ENCODE results near the gene UGT1A4. TPM values are rescaled to one million over a fixed set of nuclear protein-coding genes. Genes with fewer than 3 reads are reported as not detected.

UGT1A4 gene
- total RNA-seq, 1 donor from 2014 or later: not detected

- intact Hi-C loops (cut with micrococcal nuclease): no loop called here
- Mint-ChIP-seq H3K4me1 (ENCODE audit: low read depth) (no peaks in the 10 kb centered on the region), H3K36me3 (ENCODE audit: low read depth) (no peaks in the 10 kb centered on the region), H3K4me3 (ENCODE audit: low read depth) (no peak overlapping the region), H3K27ac (no peak overlapping the region), H3K9me3 (no peaks in the 10 kb centered on the region), H3K27me3 (ENCODE audit: low read depth) (peaks cover 14% of the 10 kb centered on the region)
- no peak for DNase-seq (ENCODE audit: low spot score)
Observed at GRCh38 chr2:233816334-233816733, 97.8 kb downstream of the UGT1A4 start.

- DNase-seq (ENCODE audit: low spot score): no peak
- no peak overlapping the region for H3K27ac Mint-ChIP-seq
- intact Hi-C loops (cut with micrococcal nuclease): no loop called here
- no peaks in the 10 kb centered on the region for H3K4me1 Mint-ChIP-seq (ENCODE audit: low read depth)
- H3K9me3 Mint-ChIP-seq: no peaks in the 10 kb centered on the region
- H3K36me3 Mint-ChIP-seq (ENCODE audit: low read depth): no peaks in the 10 kb centered on the region
- peaks cover 14% of the 10 kb centered on the region for H3K27me3 Mint-ChIP-seq (ENCODE audit: low read depth)
- no peak overlapping the region for H3K4me3 Mint-ChIP-seq (ENCODE audit: low read depth)
Observed at GRCh38 chr2:233816771-233817170, 98.2 kb downstream of the UGT1A4 start.

GRCh38 chr2:233817361-233817911, 98.9 kb downstream of the UGT1A4 start:
- H3K27ac Mint-ChIP-seq: no peak overlapping the region

GRCh38 chr2:233817995-233818638, 99.6 kb downstream of the UGT1A4 start:
- H3K4me3 Mint-ChIP-seq (ENCODE audit: low read depth): no peak overlapping the region
- no peaks in the 10 kb centered on the region for H3K4me1 Mint-ChIP-seq (ENCODE audit: low read depth)
- no peaks in the 10 kb centered on the region for H3K36me3 Mint-ChIP-seq (ENCODE audit: low read depth)
- H3K9me3 Mint-ChIP-seq: no peaks in the 10 kb centered on the region
- H3K27me3 Mint-ChIP-seq (ENCODE audit: low read depth): peaks cover 11% of the 10 kb centered on the region
- intact Hi-C loops (cut with micrococcal nuclease): no loop called here
- no peak for DNase-seq (ENCODE audit: low spot score)
- H3K27ac Mint-ChIP-seq: no peak overlapping the region

More at GRCh38 chr2:233817361-233817911, 98.9 kb downstream of the UGT1A4 start:
- H3K4me3 Mint-ChIP-seq (ENCODE audit: low read depth): no peak overlapping the region
- intact Hi-C loops (cut with micrococcal nuclease): no loop called here
- no peak for DNase-seq (ENCODE audit: low spot score)
- no peaks in the 10 kb centered on the region for H3K9me3 Mint-ChIP-seq
- H3K36me3 Mint-ChIP-seq (ENCODE audit: low read depth): no peaks in the 10 kb centered on the region
- H3K4me1 Mint-ChIP-seq (ENCODE audit: low read depth): no peaks in the 10 kb centered on the region
- H3K27me3 Mint-ChIP-seq (ENCODE audit: low read depth): peaks cover 11% of the 10 kb centered on the region

GRCh38 chr2:233818639-233819621, 100.4 kb downstream of the UGT1A4 start:
- peaks cover 8% of the 10 kb centered on the region for H3K27me3 Mint-ChIP-seq (ENCODE audit: low read depth)
- intact Hi-C loops (cut with micrococcal nuclease): no loop called here
- no peaks in the 10 kb centered on the region for H3K36me3 Mint-ChIP-seq (ENCODE audit: low read depth)
- no peak overlapping the region for H3K27ac Mint-ChIP-seq
- no peaks in the 10 kb centered on the region for H3K4me1 Mint-ChIP-seq (ENCODE audit: low read depth)
- no peak overlapping the region for H3K4me3 Mint-ChIP-seq (ENCODE audit: low read depth)
- DNase-seq (ENCODE audit: low spot score): no peak
- H3K9me3 Mint-ChIP-seq: no peaks in the 10 kb centered on the region

- Mint-ChIP-seq H3K27ac (no peak overlapping the region), H3K4me1 (ENCODE audit: low read depth) (no peaks in the 10 kb centered on the region), H3K4me3 (ENCODE audit: low read depth) (no peak overlapping the region), H3K9me3 (no peaks in the 10 kb centered on the region), H3K27me3 (ENCODE audit: low read depth) (peaks cover 4% of the 10 kb centered on the region), H3K36me3 (ENCODE audit: low read depth) (no peaks in the 10 kb centered on the region)
- DNase-seq (ENCODE audit: low spot score): no peak
- intact Hi-C loops (cut with micrococcal nuclease): no loop called here
Observed at GRCh38 chr2:233819884-233820773, 101.6 kb downstream of the UGT1A4 start.

- DNase-seq (ENCODE audit: low spot score): no peak
- Mint-ChIP-seq H3K4me1 (ENCODE audit: low read depth) (no peaks in the 10 kb centered on the region), H3K4me3 (ENCODE audit: low read depth) (no peak overlapping the region), H3K36me3 (ENCODE audit: low read depth) (no peaks in the 10 kb centered on the region), H3K27me3 (ENCODE audit: low read depth) (peaks cover 4% of the 10 kb centered on the region), H3K9me3 (no peaks in the 10 kb centered on the region), H3K27ac (no peak overlapping the region)
- intact Hi-C loops (cut with micrococcal nuclease): no loop called here
Observed at GRCh38 chr2:233820774-233821105, 102.2 kb downstream of the UGT1A4 start.

- Mint-ChIP-seq H3K27ac (no peak overlapping the region), H3K27me3 (ENCODE audit: low read depth) (peaks cover 4% of the 10 kb centered on the region), H3K4me1 (ENCODE audit: low read depth) (no peaks in the 10 kb centered on the region), H3K4me3 (ENCODE audit: low read depth) (no peak overlapping the region), H3K9me3 (no peaks in the 10 kb centered on the region), H3K36me3 (ENCODE audit: low read depth) (no peaks in the 10 kb centered on the region)
- DNase-seq (ENCODE audit: low spot score): no peak
- intact Hi-C loops (cut with micrococcal nuclease): no loop called here
Observed at GRCh38 chr2:233821196-233821595, 102.7 kb downstream of the UGT1A4 start.

GRCh38 chr2:233821709-233822100, 103.2 kb downstream of the UGT1A4 start:
- intact Hi-C loops (cut with micrococcal nuclease): no loop called here
- no peak overlapping the region for H3K27ac Mint-ChIP-seq
- DNase-seq (ENCODE audit: low spot score): no peak
- peaks cover 4% of the 10 kb centered on the region for H3K27me3 Mint-ChIP-seq (ENCODE audit: low read depth)
- no peaks in the 10 kb centered on the region for H3K9me3 Mint-ChIP-seq
- H3K36me3 Mint-ChIP-seq (ENCODE audit: low read depth): no peaks in the 10 kb centered on the region
- H3K4me1 Mint-ChIP-seq (ENCODE audit: low read depth): no peaks in the 10 kb centered on the region
- H3K4me3 Mint-ChIP-seq (ENCODE audit: low read depth): no peak overlapping the region

- H3K4me1 Mint-ChIP-seq (ENCODE audit: low read depth): no peaks in the 10 kb centered on the region
- no peak overlapping the region for H3K4me3 Mint-ChIP-seq (ENCODE audit: low read depth)
- DNase-seq (ENCODE audit: low spot score): no peak
- no peaks in the 10 kb centered on the region for H3K9me3 Mint-ChIP-seq
- H3K36me3 Mint-ChIP-seq (ENCODE audit: low read depth): no peaks in the 10 kb centered on the region
- no peak overlapping the region for H3K27ac Mint-ChIP-seq
- H3K27me3 Mint-ChIP-seq (ENCODE audit: low read depth): peaks cover 4% of the 10 kb centered on the region
- intact Hi-C loops (cut with micrococcal nuclease): no loop called here
Observed at GRCh38 chr2:233822101-233822771, 103.7 kb downstream of the UGT1A4 start.
